Spleen (tissue), 7 donors: ENCODE measurements around the gene VEPH1.

Experiments
- POLR2A ChIP-seq, 3 donors: fragments of 450-650 bp; IDR thresholded peaks; one replicate each; pipeline ENCODE4 v1.5.1; 2017; ENCODE audit warnings: antibody characterized with exemption in 3 of 3, mild to moderate bottlenecking in 1 of 3
- TF ChIP-seq, protein P1 (sequence below), 11 experiments: fragments of 200-600 bp in 7 of 11; fragments of 450-650 bp in 4 of 11; sonication (generic) in 4 of 11; IDR thresholded peaks in 8 of 11; conservative IDR thresholded peaks in 3 of 11; 1 replicate in 7 of 11; 2 replicates in 4 of 11; pipeline versions ENCODE4 v1.4.0 to v1.8.0; 2016 to 2021; ENCODE audit warnings: antibody characterized with exemption in 11 of 11, inconsistent platforms in 4 of 11, mild to moderate bottlenecking in 1 of 11
- donor health status: DM: no; HTN: no; CAD: no; lungs with moderate emphysema.
- donor health status: DM: no; HTN: no; CAD: no.
- donor health status: DM: no; HTN: no; CAD: no.

DNA sequence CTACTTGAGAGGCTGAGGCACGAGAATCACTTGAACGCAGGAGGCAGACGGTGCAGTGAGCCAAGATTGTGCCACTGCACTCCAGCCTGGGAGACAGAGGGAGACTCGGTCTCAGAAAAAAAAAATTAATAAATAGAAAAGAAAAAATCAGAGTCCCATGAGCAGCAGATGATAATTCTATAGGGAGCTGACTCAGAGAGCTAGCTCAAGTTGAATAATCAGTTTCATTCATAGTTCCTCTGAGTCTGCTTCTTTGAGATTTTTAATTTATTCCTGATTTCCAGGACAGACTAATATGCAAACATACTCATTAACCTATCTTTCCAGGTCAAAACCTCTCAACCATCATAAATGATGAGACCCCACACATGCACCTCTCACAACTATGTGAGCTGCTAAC is 121.6 kb downstream of the VEPH1 start:
- TF ChIP-seq, protein P1, sequence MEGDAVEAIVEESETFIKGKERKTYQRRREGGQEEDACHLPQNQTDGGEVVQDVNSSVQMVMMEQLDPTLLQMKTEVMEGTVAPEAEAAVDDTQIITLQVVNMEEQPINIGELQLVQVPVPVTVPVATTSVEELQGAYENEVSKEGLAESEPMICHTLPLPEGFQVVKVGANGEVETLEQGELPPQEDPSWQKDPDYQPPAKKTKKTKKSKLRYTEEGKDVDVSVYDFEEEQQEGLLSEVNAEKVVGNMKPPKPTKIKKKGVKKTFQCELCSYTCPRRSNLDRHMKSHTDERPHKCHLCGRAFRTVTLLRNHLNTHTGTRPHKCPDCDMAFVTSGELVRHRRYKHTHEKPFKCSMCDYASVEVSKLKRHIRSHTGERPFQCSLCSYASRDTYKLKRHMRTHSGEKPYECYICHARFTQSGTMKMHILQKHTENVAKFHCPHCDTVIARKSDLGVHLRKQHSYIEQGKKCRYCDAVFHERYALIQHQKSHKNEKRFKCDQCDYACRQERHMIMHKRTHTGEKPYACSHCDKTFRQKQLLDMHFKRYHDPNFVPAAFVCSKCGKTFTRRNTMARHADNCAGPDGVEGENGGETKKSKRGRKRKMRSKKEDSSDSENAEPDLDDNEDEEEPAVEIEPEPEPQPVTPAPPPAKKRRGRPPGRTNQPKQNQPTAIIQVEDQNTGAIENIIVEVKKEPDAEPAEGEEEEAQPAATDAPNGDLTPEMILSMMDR (IDR thresholded peaks at IDR 0.05 in 8 of 11, conservative IDR thresholded peaks at IDR 0.05 in 3 of 11) = no peak
- TF ChIP-seq POLR2A (IDR thresholded peaks at IDR 0.05) = no peak
